Activated T-cell treated with anti-CD3 and anti-CD28 coated beads, Interleukin-2, amount 50 U/mL, for 4 hours (primary cell): ENCODE measurements around the gene OCRL. TPM values are rescaled to one million over a fixed set of nuclear protein-coding genes. Genes with fewer than 3 reads are reported as not detected.

Source experiments
- ATAC-seq, 2 donors: fragments of 200-7000 bp; cut with Tn5 transposase; one replicate each; pipeline ENCODE4 v1.10.0; 2021
- DNase-seq: peaks from one replicate; pipeline ENCODE4 v3.0.0-alpha.2; 2020
- H3K27me3 Mint-ChIP-seq: one replicate; pipeline ENCODE4 v1.8.0; 2021; ENCODE audit warnings: low read depth, mixed read lengths
- H3K36me3 Mint-ChIP-seq: one replicate; pipeline ENCODE4 v1.8.0; 2022; ENCODE audit warnings: mixed read lengths; ENCODE audit not compliant: insufficient read depth
- H3K4me1 Mint-ChIP-seq: one replicate; pipeline ENCODE4 v1.8.0; 2021; ENCODE audit warnings: low read depth, mixed read lengths
- H3K4me3 Mint-ChIP-seq: one replicate; pipeline ENCODE4 v1.8.0; 2021; ENCODE audit warnings: mild to moderate bottlenecking, moderate library complexity, mixed read lengths
- H3K9me3 Mint-ChIP-seq: one replicate; pipeline ENCODE4 v1.8.0; 2021; ENCODE audit warnings: mixed read lengths
- total RNA-seq, 3 donors: library from RNA; stranded (reverse); gene quantifications; one replicate each; pipeline ENCODE4 v1.2.1, GENCODE V29; 2021

The OCRL gene
- total RNA-seq = 1 to 10 TPM; 2.8 to 3.0 (median 3.0) TPM

- Mint-ChIP-seq H3K4me3 (peak within 1 kb of the TSS; percentile 76), H3K9me3 (no peaks in the 10 kb centered on the region), H3K4me1 (peaks cover 5% of the 10 kb centered on the region), H3K36me3 (no peaks in the 10 kb centered on the region), H3K27me3 (peaks cover 3% of the 10 kb centered on the region)
- DNase-seq (peak; percentile 36), ATAC-seq (peak; percentile 85 to 92)
These were observed at the start of gene OCRL for GRCh38 chrX:129540068-129540653. Gene OCRL, plus strand, starts transcription at chrX:129540259. Its CDS starts 181 bp downstream, at chrX:129540440.

GRCh38 chrX:129490330-129490729, 49.7 kb upstream of the OCRL start:
- no peak for DNase-seq
- Mint-ChIP-seq H3K4me1 (no peaks in the 10 kb centered on the region), H3K4me3 (no peak overlapping the region), H3K27me3 (no peaks in the 10 kb centered on the region), H3K36me3 (no peaks in the 10 kb centered on the region), H3K9me3 (no peaks in the 10 kb centered on the region)
- ATAC-seq = no peak

GRCh38 chrX:129493643-129494042, 46.4 kb upstream of the OCRL start:
- no peak overlapping the region for H3K4me3 Mint-ChIP-seq
- H3K27me3 Mint-ChIP-seq = peaks cover 2% of the 10 kb centered on the region
- DNase-seq = no peak
- H3K4me1 Mint-ChIP-seq = no peaks in the 10 kb centered on the region
- no peak for ATAC-seq
- no peaks in the 10 kb centered on the region for H3K9me3 Mint-ChIP-seq
- H3K36me3 Mint-ChIP-seq = no peaks in the 10 kb centered on the region

GRCh38 chrX:129494887-129495286, 45.2 kb upstream of the OCRL start:
- Mint-ChIP-seq H3K27me3 (peaks cover 2% of the 10 kb centered on the region), H3K9me3 (no peaks in the 10 kb centered on the region), H3K36me3 (no peaks in the 10 kb centered on the region), H3K4me3 (no peak overlapping the region), H3K4me1 (no peaks in the 10 kb centered on the region)
- DNase-seq (no peak), ATAC-seq (no peak)

GRCh38 chrX:129495900-129496299, 44.2 kb upstream of the OCRL start:
- ATAC-seq (no peak), DNase-seq (no peak)
- Mint-ChIP-seq H3K36me3 (no peaks in the 10 kb centered on the region), H3K4me3 (no peak overlapping the region), H3K4me1 (no peaks in the 10 kb centered on the region), H3K9me3 (no peaks in the 10 kb centered on the region), H3K27me3 (peaks cover 2% of the 10 kb centered on the region)

- no peaks in the 10 kb centered on the region for H3K4me1 Mint-ChIP-seq
- no peaks in the 10 kb centered on the region for H3K9me3 Mint-ChIP-seq
- DNase-seq (no peak), ATAC-seq (no peak)
- H3K36me3 Mint-ChIP-seq = no peaks in the 10 kb centered on the region
- peaks cover 2% of the 10 kb centered on the region for H3K27me3 Mint-ChIP-seq
- no peak overlapping the region for H3K4me3 Mint-ChIP-seq
These were observed 43.4 kb upstream of the OCRL start for GRCh38 chrX:129496625-129497024.

GRCh38 chrX:129497146-129497843, 42.8 kb upstream of the OCRL start:
- DNase-seq = no peak
- no peaks in the 10 kb centered on the region for H3K9me3 Mint-ChIP-seq
- H3K4me3 Mint-ChIP-seq = no peak overlapping the region
- no peak for ATAC-seq
- no peaks in the 10 kb centered on the region for H3K36me3 Mint-ChIP-seq
- H3K4me1 Mint-ChIP-seq = no peaks in the 10 kb centered on the region
- peaks cover 2% of the 10 kb centered on the region for H3K27me3 Mint-ChIP-seq

GRCh38 chrX:129510331-129510730, 29.7 kb upstream of the OCRL start:
- H3K36me3 Mint-ChIP-seq = no peaks in the 10 kb centered on the region
- ATAC-seq (no peak), DNase-seq (no peak)
- H3K27me3 Mint-ChIP-seq = no peaks in the 10 kb centered on the region
- no peak overlapping the region for H3K4me3 Mint-ChIP-seq
- H3K9me3 Mint-ChIP-seq = no peaks in the 10 kb centered on the region
- no peaks in the 10 kb centered on the region for H3K4me1 Mint-ChIP-seq

- Mint-ChIP-seq H3K27me3 (peaks cover 4% of the 10 kb centered on the region), H3K4me3 (no peak overlapping the region), H3K36me3 (no peaks in the 10 kb centered on the region), H3K9me3 (no peaks in the 10 kb centered on the region), H3K4me1 (no peaks in the 10 kb centered on the region)
- ATAC-seq (no peak), DNase-seq (no peak)
These were observed 28.4 kb upstream of the OCRL start for GRCh38 chrX:129511689-129512088.

- H3K4me3 Mint-ChIP-seq = no peak overlapping the region
- peaks cover 4% of the 10 kb centered on the region for H3K27me3 Mint-ChIP-seq
- H3K36me3 Mint-ChIP-seq = no peaks in the 10 kb centered on the region
- H3K9me3 Mint-ChIP-seq = no peaks in the 10 kb centered on the region
- no peaks in the 10 kb centered on the region for H3K4me1 Mint-ChIP-seq
- ATAC-seq (no peak), DNase-seq (no peak)
These were observed 27.6 kb upstream of the OCRL start for GRCh38 chrX:129512409-129512808.

GRCh38 chrX:129516402-129516801, 23.7 kb upstream of the OCRL start:
- DNase-seq (no peak), ATAC-seq (no peak)
- H3K4me3 Mint-ChIP-seq = no peak overlapping the region
- H3K4me1 Mint-ChIP-seq = no peaks in the 10 kb centered on the region
- H3K27me3 Mint-ChIP-seq = peaks cover 7% of the 10 kb centered on the region
- no peaks in the 10 kb centered on the region for H3K36me3 Mint-ChIP-seq
- no peaks in the 10 kb centered on the region for H3K9me3 Mint-ChIP-seq

- Mint-ChIP-seq H3K4me3 (no peak overlapping the region), H3K27me3 (peaks cover 7% of the 10 kb centered on the region), H3K36me3 (no peaks in the 10 kb centered on the region), H3K9me3 (no peaks in the 10 kb centered on the region), H3K4me1 (peaks cover 8% of the 10 kb centered on the region)
- no peak for ATAC-seq
- no peak for DNase-seq
These were observed 19.9 kb upstream of the OCRL start for GRCh38 chrX:129520151-129520550.

GRCh38 chrX:129522184-129523078, 17.6 kb upstream of the OCRL start:
- peaks cover 3% of the 10 kb centered on the region for H3K27me3 Mint-ChIP-seq
- no peak for DNase-seq

GRCh38 chrX:129523079-129523911, 16.8 kb upstream of the OCRL start, which contains the start of gene SMARCA1:
Gene SMARCA1, minus strand, starts transcription at chrX:129523490. Its CDS starts 120 bp downstream, at chrX:129523370.
- Mint-ChIP-seq H3K27me3 (peaks cover 3% of the 10 kb centered on the region), H3K9me3 (no peaks in the 10 kb centered on the region), H3K36me3 (no peaks in the 10 kb centered on the region), H3K4me1 (peaks cover 8% of the 10 kb centered on the region), H3K4me3 (peak within 1 kb of the TSS; percentile 78)
- DNase-seq (peak; percentile 4), ATAC-seq (peak; percentile 30 to 41)

More at GRCh38 chrX:129522184-129523078, 17.6 kb upstream of the OCRL start:
- peaks cover 8% of the 10 kb centered on the region for H3K4me1 Mint-ChIP-seq
- peak; percentile 35 to 55 for ATAC-seq
- H3K9me3 Mint-ChIP-seq = no peaks in the 10 kb centered on the region
- H3K4me3 Mint-ChIP-seq = peak overlapping the region; percentile 78
- no peaks in the 10 kb centered on the region for H3K36me3 Mint-ChIP-seq
